Measurements from ENCODE around the gene CD52.
"Not testable (repeated sequence)": the region's sequence is repeated elsewhere in the genome, so short reads cannot be mapped to it uniquely, and the experiment has no call there.

Gene CD52

DNA sequence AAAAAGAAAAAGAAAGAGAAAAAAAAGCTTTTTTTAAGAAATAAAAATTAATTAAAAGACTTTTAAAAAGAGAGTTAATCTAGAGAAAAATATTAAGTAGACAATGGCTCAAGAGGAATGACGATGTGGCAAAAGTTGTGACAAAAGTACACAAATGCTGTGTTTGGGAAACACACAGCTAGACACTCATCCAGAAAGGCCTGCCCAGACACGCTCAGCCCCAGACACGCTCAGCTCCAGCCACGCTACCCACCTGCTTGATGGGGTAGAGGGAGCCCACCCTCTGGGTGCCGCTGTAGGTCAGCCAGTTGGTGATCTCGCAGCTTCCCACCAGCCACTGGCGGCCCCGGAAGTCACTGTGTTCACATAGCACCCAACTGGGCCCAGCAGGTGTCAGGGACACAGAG, 10.2 kb downstream of the CD52 start:
- in situ Hi-C loops (cut with MboI; ENCODE audit: low sequenced_read_pairs): no loop called here

DNA sequence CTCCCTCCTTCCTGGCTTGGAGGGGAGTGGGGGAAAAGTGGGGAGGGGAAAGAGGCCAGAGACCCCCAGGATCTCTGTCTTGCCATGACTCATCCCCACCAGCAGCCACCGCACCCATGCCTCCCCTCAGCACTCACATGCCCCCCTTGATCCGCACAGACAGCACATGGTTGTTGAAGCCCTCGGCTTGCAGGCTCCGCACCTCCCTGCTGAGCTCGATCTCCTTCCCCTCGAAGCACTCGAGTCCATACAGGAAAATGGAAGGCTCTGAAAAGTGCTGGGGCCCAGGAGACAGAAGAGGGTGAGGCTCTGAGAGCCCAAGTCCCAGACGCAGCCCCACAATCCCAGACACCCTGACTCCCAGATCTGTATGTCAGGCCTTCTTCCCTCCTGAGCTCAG, 10.8 kb downstream of the CD52 start:
- in situ Hi-C loops (cut with MboI; ENCODE audit: low sequenced_read_pairs): no loop called here

DNA sequence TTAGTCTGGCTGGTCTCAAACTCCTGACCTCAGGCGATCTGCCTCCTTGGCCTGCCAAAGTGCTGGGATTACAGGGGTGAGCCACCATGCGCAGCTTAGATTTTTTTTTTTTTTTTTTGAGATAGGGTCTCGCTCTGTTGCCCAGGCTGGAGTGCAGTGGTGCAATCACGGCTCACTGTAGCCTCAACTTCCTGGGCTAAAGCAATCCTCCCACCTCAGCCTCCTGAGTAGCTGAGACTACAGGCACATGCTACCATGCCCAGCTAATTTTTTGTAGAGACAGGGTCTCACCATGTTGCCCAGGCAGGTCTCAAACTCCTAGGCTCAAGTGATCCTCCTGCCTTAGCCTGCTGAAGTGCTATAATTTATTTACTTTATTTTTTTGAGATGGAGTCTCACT, 11.6 kb downstream of the CD52 start:
- in situ Hi-C loops (cut with MboI; ENCODE audit: low sequenced_read_pairs): not testable (repeated sequence)

DNA sequence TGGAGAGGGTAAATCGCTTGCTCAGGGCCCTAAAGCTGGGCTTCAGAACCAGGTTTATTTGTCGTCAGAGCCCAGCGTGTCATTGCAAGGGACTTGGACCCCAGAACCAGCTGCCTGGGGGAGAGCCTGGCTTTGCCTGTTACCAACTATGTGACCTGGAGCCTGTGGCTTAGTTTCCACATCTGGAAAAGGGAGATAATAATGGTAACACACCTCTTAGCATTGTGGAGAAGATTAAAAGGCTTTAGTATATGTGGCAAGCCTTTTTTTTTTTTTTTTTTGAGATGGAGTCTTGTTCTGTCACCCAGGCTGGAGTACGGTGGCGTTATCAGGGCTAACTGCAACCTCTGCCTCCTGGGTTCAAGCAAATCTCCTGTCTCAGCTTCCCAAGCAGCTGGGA, 12.5 kb downstream of the CD52 start:
- in situ Hi-C loops (cut with MboI; ENCODE audit: low sequenced_read_pairs): no loop called here

DNA sequence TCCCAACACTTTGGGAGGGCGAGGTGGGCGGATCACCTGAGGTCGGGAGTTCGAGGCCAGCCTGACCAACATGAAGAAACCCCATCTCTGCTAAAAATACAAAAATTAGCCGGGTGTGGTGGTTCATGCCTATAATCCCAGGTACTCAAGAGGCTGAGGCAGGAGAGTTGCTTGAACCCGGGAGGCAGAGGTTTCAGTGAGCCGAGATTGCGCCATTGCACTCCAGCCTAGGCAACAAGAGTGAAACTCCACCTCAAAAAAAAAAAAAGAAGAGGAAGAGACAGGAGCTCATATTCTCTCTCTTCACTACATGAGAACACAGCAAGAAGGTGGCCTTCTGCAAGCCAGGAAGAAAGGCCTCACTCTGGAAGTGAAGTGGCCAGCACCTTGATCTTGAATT, 15.6 kb downstream of the CD52 start:
- in situ Hi-C loops (cut with MboI; ENCODE audit: low sequenced_read_pairs): not testable (repeated sequence)

DNA sequence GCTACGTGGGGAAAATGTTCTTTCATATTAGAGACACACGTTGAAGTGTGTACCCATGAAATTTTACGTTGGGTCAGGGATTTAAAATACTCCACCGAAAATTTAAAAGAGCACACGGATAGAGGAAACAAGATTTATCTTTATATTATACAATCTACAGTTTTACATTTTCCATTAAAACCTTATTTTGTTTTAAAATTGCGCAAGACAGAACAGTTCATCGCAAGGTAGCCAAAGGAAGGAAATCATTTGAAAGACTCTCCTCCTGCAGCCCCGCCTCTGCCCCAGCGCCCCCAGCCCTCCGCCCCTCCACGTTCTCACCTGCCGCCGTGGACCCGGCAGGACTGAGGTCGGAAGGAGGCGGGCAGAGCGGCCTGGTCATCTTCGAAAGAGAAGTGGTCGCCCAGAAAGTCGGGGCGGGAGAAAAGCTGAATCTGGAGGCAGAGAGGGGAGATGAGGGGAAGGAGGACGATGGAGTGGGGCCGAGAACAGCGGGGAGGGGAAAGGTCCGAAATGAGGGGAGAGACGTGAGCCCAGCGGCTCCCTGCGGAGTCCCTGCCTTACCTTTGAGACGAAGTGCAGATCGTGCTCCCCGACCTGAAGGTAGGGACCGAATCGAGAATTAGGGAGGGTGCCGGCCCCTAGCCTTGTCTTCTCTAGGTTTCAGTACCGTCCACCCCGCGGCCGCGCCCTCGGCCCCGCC, 18.2 kb downstream of the CD52 start:
- in situ Hi-C loops (cut with MboI; ENCODE audit: low sequenced_read_pairs): no loop called here

DNA sequence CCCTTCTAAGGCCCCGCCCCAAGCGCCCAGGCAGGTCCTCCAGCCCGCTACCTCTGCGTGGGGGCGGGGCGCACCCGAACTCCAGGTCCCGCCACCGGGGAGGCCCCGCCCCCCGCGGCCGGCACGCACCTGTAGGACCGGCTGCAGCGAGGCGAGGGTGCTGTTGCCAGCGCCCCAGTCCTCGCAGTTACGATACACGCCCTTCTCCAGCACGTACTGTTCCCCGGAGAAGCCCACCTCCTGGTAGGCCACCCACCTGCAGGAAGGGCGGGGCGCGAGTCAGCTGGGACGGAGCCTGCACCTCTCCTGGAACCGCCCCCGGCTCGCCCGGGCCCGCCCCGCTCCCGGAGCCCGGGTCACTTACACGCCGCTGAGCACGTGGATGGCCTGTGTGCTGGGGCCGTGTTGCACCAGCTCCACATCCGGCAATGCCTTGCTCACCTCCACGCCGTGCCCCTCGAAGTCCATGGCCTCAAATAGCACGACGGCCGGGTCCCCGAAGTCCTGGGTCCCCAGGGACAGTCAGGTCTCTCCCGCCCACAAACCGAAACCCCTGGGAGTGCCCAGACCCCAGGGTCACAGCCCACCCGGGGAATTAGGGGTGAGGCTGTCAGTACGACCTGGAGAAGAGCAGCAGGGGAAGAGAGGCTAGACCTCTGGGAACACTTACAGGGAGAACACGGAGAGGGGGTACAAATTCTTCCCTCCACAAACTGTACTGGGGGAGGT, 18.9 kb downstream of the CD52 start:
- in situ Hi-C loops (cut with MboI; ENCODE audit: low sequenced_read_pairs): no loop called here

DNA sequence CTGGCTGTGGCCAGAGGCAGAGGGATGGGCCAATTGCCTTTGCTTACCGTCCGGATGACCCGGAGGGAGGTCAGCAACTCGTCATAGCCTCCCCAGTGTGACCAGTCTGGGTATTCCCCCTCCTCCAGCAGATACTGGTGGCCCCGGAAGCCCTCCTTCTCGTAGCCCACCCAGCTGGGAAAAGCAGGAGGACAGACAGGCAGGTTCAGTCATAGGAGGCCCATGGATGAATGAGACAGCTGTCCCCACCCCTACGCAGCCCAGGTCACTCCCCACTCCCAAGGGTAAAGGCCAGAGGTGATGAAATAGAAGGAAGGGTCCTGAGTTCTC, 19.4 kb downstream of the CD52 start:
- in situ Hi-C loops (cut with MboI; ENCODE audit: low sequenced_read_pairs): no loop called here

DNA sequence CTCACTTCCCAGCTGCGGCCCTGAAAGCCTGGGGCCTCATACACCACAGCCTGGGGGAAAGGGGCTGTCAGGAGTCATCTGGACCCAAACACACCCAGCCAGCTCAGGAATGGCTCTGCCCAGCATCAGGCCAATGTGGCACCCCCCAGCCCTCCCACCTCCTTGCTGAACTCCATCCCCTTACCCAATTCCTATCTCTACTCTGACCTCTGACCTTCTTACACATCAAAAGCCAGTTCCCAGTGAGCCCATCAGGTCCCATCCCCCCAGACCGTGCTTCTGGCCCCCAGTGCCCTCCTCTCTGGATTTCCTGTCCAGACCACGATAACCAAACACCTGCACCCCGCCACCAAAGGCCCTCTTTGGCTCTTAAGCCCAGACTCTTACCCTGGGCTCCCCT, 19.9 kb downstream of the CD52 start:
- in situ Hi-C loops (cut with MboI; ENCODE audit: low sequenced_read_pairs): no loop called here

DNA sequence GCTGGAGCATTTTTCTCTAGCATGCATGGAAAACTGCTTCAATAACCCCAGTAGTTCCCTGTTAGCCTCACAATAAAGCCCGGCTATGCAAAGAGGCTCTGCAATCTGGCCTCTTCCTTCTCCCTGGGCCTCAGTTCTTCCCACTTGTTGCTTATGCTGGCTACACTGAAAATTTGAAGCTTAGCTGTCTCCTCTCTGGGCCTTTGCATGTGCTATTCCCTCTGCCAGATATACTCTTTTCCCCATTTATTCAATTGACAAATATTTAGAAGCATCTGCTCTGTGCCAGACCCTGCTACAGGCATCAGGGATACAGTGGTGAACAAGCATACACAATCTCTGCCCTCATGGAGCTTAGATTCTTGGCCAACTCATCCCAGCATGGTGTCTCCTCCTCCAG, 20.9 kb downstream of the CD52 start:
- in situ Hi-C loops (cut with MboI; ENCODE audit: low sequenced_read_pairs): no loop called here

DNA sequence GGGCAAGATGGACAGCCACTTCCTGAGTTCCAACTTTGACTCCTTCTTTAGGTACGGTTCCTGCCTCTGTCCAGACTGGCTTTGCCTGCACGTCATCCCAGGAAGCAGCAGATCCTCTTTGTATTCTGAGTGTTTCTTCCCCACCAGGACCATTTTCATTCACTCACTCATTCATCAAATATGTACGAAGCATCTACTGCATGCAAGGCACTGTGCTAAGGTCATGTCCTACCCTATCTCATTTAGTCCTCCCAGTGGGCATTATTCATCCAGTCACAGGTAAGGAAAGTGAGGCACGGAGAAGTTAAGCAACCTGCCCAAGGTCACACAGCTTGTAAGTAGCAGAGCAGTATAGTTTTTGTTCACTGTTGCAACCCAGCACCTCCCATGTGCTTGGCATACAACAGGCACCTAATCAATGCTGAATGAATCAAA, 22.3 kb downstream of the CD52 start:
- in situ Hi-C loops (cut with MboI; ENCODE audit: low sequenced_read_pairs): no loop called here

DNA sequence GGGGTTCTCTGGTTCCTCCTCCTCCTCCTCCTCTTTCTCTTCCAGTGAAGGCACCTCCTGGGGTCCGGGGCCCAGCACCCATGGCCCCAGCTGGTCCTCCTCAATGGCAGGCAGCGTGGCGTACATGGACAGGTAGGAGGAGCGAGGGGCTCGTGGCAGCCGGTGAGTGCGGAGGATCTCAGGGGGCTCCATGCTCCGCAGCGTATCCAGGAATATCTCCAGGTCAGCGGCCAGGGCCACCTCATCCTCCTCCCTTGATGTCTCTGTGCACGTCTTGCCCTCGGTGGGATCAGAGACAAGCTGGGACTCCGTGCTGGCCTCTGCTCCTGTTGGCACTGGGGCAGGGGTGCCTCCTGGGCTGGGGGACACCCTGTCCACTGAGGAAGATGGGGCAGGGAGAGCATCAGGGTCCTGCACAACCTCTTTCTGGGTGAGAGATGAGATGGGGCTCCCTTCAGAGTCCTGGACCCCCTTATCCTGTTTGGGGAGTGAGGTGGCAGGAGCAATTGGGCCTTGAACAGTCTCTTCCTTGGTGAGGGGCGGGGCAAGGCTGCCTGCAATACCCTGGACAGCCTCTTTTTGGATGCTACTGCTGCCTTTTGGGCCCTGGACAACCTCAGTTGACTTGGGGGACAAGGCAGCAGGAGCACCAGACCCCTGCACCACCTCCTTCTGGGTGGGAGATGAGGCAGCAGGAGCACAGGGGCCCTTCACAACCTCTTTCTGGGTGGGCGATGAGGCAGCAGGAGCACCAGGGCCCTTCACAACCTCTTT, 26.6 kb downstream of the CD52 start:
- in situ Hi-C loops (cut with MboI; ENCODE audit: low sequenced_read_pairs): no loop called here

DNA sequence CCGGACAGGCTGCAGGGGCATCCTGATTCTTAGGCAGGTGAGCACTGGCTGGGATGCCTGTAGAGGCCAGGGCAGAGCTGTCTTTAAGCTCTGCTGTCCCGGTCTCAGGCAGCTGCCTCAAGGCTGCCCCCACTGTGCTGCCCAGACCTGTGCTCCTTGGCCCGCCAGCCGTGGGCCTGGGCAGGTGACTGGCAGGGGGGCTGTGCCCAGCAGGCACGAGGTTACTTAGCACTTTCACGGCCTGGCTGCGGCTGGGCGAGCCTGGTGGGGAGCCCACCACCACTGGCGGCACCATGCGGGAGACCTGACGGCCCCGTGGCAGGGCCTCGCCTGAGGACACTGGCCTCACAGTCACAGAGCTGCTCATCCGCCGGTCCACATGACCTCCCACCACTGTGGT, 28.0 kb downstream of the CD52 start:
- in situ Hi-C loops (cut with MboI; ENCODE audit: low sequenced_read_pairs): no loop called here

DNA sequence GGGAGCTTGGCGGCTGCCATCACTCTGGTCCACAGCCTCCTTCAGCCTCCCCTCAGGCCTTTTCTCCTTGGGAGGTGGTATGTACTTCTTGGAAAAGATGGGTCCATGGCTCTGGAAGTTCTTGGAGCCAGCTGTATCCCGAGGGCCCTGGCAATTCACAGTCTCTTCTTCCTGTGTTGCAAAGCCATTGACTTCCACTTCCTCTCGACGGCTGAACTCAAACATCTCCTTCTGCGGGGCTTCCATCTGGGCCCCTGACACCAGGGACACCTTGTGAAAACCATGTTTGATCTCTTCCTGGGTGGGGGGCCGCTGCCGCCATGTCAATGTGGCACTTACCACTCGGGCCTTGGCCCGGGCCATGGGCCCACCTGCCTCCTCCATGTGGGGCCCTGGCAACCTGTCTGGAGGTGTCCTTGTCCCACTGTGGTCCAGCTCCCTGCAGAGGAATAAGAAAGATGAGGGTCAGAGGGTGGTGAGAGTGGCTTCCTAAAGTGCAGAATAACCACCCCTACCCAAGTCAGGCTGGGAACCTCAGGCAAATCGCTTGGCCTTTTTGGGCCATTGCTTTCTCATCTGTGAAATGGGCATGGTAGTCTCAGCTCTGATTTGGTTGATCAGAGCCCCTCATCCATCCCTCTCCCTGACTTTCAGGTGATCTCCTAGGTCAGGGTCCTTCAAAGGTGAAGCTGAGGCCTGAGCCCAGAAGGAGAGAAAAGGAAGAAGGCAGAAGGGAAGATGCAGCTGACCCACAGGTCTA, 28.7 kb downstream of the CD52 start:
- in situ Hi-C loops (cut with MboI; ENCODE audit: low sequenced_read_pairs): no loop called here

DNA sequence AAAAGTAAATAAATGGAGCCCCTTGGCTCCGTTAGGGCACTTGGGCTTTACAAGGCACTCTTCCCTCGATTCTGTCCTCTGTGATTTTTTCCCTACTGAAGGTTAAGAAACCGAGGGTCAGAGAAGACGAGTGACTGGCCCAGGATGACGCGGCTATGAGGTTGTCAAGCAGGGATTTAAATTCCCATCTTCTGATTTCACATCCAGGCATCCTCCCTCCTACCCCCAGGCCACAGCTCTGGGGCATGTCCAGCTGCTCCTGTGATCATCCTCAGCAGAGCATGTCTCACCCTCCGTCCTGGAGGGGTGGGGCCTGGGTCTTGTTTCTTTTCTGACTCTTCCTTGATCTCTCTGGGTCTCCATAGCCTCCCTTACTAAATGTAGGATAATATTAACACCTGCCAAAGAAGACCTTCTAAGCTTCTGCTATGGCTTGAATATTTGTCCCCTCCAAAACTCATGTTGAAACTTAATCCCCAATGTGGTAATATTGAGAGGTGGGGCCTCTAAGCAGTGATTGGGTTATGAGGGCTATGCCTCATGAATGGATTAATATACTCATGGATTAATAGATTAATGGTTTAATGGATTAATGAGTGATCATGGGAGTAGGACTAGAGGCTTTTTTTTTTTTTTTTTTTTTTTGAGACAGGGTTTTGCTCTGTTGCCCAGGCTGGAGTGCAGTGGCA, 31.6 kb downstream of the CD52 start:
- in situ Hi-C loops (cut with MboI; ENCODE audit: low sequenced_read_pairs): no loop called here

DNA sequence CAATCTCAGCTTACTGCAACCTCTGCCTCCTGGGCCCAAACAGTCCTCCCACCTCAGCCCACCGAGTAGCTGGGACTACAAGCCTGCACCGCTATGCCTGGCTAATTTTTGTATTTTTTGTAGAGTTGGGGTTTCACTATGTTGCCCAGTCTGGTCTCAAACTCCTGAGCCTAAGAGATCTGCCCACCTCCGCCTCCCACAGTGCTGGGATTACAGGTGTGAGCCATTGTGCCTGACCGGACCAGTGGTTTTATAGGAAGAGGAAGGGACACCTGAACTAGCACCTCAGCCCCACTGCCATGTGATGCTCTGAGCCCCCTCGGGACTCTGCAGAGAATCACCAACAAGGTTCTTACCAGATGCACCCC, 32.1 kb downstream of the CD52 start:
- in situ Hi-C loops (cut with MboI; ENCODE audit: low sequenced_read_pairs): no loop called here

DNA sequence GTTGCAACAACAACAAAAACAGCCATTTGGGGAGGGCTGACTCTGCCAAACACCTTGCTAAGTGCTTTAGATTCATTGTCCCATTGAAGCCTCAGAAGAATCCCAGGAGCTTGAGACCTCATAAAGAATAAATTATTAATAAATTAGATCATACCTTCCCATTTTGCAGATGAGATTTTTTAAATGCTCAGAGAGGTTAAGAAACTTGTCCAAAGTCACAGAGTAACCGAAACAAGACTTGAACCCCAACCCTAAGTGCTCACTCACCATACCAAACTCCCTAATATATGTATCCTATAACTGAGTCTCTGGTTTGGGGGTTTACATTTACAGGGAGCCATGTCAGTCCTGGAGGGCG, 32.6 kb downstream of the CD52 start:
- in situ Hi-C loops (cut with MboI; ENCODE audit: low sequenced_read_pairs): no loop called here

DNA sequence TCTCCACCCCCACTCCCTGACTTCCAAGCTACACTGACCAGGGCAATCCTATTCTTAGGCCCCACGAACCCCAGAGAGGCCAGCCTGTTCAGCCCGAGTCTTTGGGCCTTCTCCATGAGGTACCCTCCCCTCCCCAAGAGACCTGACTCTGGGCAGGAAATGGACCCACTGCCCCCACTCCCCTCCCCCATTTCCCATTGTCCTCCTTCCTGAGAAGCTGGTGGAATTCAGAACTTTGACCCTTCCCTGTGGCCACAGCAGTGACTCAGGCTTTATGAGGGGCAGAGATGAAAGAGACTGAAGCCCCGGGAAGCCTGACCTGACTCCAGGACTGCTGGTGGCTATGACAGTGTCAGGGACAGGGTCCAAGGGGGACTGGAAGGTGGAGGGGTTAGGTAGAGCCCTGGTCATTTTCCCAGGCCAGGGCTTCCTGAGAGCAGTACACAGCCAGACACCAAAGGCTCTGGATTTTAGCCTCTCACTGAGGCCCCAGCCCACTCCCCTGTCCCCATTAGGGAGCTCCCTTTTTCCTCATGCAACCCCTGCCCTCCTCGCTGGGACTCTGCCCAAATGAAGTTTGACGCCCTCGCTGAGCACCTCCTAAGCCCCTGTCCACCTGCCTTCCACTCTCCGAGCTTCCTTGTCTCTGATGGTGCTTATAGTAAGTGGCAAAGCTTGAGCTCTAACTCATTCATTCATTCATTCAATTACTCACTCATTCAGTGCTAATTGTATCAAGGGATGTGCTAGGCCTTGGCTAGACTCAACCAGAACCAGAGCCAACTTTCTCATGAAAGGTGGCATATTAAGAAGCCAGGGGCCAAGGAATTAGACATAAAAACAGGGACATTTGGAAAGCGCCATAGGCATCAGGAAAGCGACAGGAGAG, 33.2 kb downstream of the CD52 start:
- in situ Hi-C loops (cut with MboI; ENCODE audit: low sequenced_read_pairs): no loop called here

DNA sequence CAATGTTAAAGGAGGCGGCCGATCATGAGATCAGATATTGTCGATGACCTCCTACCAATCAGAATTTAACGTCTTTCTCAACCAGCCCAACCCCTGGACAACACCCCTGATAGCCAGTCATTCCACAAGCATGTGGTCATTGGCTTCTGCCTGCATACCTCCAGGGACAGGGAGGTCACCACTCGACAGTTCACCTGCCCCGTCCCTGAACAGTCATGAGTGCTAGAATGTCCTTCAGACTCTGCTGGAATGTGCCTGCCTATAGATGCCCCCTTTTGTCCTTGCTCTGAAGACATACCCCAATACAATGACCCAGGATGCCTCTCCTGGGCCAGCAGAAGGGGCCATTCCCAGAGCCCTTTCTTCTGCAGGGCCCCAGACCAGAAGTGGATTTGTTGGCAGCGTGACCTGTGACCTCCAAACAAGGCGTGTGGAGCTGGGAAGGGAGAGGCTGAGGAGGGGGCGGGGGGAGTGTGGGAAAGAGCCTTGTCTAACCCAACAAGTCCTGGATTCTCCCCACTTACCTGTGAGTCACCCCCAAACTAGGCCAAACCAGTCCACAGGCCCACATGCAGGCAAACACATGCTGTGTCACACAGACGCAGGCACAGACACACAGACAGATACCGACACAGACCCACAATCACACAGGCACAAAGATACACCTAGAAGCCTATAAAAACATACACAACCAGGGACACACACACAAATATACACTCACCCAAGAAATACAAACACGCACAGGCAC, 34.0 kb downstream of the CD52 start:
- in situ Hi-C loops (cut with MboI; ENCODE audit: low sequenced_read_pairs): no loop called here

All from HL-60/S4 (cell line).